AG04449 (cell line): Measurements from ENCODE around the gene ZAR1L.
A peak's percentile ranks its signal among the peaks of the same experiment; 100 is the strongest.

Experiments
- CTCF ChIA-PET: fragments of 350-600 bp; formaldehyde crosslinking; extraction: SDS; loops from one replicate; lab custom pipeline; 2021; ENCODE audit warnings: antibody characterized with exemption; lab: Yijun Ruan, JAX
- POLR2A ChIA-PET: fragments of 400-600, 350-600 bp; formaldehyde crosslinking; extraction: SDS; loops from one replicate; lab custom pipeline; 2020; ENCODE audit warnings: antibody characterized with exemption, inconsistent platforms; lab: Yijun Ruan, JAX
- DNase-seq: peaks from one replicate; pipeline ENCODE4 v3.0.0-alpha.2; 2010; ENCODE audit warnings: low read depth, low spot score
- H3K4me3 ChIP-seq: 2 replicates; pipeline ENCODE4 v1.5.1; 2011; ENCODE audit warnings: low read depth, mild to moderate bottlenecking, control low read depth, low read length
- CTCF ChIP-seq: IDR thresholded peaks from one replicate; pipeline ENCODE4 v1.5.1; 2011; ENCODE audit warnings: mild to moderate bottlenecking, moderate library complexity, low read length, control low read depth, inconsistent platforms; ENCODE audit not compliant: insufficient read depth; ENCODE audit errors: missing control alignments

Gene ZAR1L

GRCh38 chr13:32316501-32316900 lies 1.3 kb upstream of the ZAR1L start:
- no peak for DNase-seq
- ChIA-PET CTCF (interaction anchor here (0.6 to 1.3 kb wide), 2 partner anchors 233 to 297 kb away, joined by 3 to 4 read pairs; no protein-coding TSS in a partner anchor), POLR2A (no interaction called here)
- H3K4me3 ChIP-seq, result peak overlapping the region; percentile 92
- no peak for TF ChIP-seq CTCF

- DNase-seq, result no peak
- TF ChIP-seq CTCF, result no peak
- ChIA-PET CTCF (interaction anchor here (0.6 to 2.4 kb wide), 6 partner anchors 11 to 406 kb away, joined by 3 to 10 read pairs (median 3); no protein-coding TSS in a partner anchor), POLR2A (no interaction called here)
- peak overlapping the region; percentile 92 for H3K4me3 ChIP-seq
Observed at GRCh38 chr13:32316028-32316339, 821 bp upstream of the ZAR1L start.

GRCh38 chr13:32314271-32315237 lies 609 bp downstream of the ZAR1L start:
- no peak for DNase-seq
- ChIA-PET POLR2A (interaction anchor here (1.0 kb wide), 1 partner anchor 9 kb away, joined by 3 read pairs; no protein-coding TSS in a partner anchor), CTCF (interaction anchor here (0.7 to 2.4 kb wide), 13 partner anchors 9 to 405 kb away, joined by 3 to 10 read pairs (median 4); partner anchors contain the start of gene N4BP2L2)
- H3K4me3 ChIP-seq, result peak overlapping the region; percentile 92
- TF ChIP-seq CTCF, result no peak

- CTCF ChIA-PET, result interaction anchor here (0.8 to 2.6 kb wide), 7 partner anchors 10 to 402 kb away, joined by 3 to 26 read pairs (median 4); no protein-coding TSS in a partner anchor
Observed at GRCh38 chr13:32311188-32311897, 3.8 kb downstream of the ZAR1L start.

GRCh38 chr13:32310134-32310706 lies 4.9 kb downstream of the ZAR1L start:
- TF ChIP-seq CTCF, result peak; percentile 58
- ChIA-PET CTCF (interaction anchor here (2.0 to 2.6 kb wide), 2 partner anchors 145 to 401 kb away, joined by 10 to 26 read pairs; no protein-coding TSS in a partner anchor), POLR2A (no interaction called here)
- DNase-seq, result no peak
- no peak overlapping the region for H3K4me3 ChIP-seq

More at GRCh38 chr13:32311188-32311897, 3.8 kb downstream of the ZAR1L start:
- POLR2A ChIA-PET, result no interaction called here
- no peak for DNase-seq
- TF ChIP-seq CTCF, result no peak
- H3K4me3 ChIP-seq, result no peak overlapping the region
